OCI-LY1 (cell line): Measurements from ENCODE around the gene GALNT16.

Experiments
- CTCF ChIP-seq: fragments of 200-600 bp; sonication (generic), shearing (Covaris generic); IDR thresholded peaks from 2 replicates; pipeline ENCODE4 v1.5.1; 2017; ENCODE audit warnings: mild to moderate bottlenecking, antibody characterized with exemption, low read length, moderate library complexity, mixed read lengths
- EZH2 ChIP-seq: fragments of 200-600 bp; sonication (generic), shearing (Covaris generic); IDR thresholded peaks from 2 replicates; pipeline ENCODE4 v1.8.0; 2017; ENCODE audit warnings: borderline replicate concordance, mixed run types, mild to moderate bottlenecking, antibody characterized with exemption, low read length, moderate library complexity, mixed read lengths

GRCh38 chr14:69275331-69275730 is 15.4 kb downstream of the GALNT16 start:
- TF ChIP-seq CTCF (no peak), EZH2 (no peak)
